ENCODE results near the gene PP2D1.
"Not testable (repeated sequence)": the region's sequence is repeated elsewhere in the genome, so short reads cannot be mapped to it uniquely, and the experiment has no call there.

The PP2D1 gene

DNA sequence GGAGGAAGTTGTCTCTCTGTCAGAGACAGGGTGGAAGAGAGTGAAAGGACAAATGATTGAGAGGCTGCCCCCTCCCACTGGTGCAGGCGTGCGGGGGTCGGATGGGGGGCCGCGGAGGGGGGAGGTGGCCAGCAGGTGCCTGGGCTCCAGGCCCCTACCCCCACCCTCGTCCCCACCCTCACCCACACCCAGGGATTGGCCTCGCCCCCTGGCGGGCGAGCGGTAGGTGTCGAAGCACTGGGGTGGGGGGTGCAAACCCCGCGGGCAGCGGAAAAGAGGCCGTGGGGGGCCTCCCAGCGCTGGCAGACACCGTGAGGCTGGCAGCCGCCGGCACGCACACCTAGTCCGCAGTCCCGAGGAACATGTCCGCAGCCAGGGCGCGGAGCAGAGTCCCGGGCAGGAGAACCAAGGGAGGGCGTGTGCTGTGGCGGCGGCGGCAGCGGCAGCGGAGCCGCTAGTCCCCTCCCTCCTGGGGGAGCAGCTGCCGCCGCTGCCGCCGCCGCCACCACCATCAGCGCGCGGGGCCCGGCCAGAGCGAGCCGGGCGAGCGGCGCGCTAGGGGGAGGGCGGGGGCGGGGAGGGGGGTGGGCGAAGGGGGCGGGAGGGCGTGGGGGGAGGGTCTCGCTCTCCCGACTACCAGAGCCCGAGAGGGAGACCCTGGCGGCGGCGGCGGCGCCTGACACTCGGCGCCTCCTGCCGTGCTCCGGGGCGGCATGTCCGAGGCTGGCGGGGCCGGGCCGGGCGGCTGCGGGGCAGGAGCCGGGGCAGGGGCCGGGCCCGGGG is 27.9 kb upstream of the PP2D1 start, which contains the start of gene KAT2B:
Gene KAT2B (plus strand): TSS at position 682 of the 783 bp plus-strand sequence. CDS start 32 bp downstream, at position 714.
- DNase-seq, result peak; percentile 85 to 87

- DNase-seq, result no peak
These were observed 27.4 kb upstream of the PP2D1 start for GRCh38 chr3:20039466-20039764.

DNA sequence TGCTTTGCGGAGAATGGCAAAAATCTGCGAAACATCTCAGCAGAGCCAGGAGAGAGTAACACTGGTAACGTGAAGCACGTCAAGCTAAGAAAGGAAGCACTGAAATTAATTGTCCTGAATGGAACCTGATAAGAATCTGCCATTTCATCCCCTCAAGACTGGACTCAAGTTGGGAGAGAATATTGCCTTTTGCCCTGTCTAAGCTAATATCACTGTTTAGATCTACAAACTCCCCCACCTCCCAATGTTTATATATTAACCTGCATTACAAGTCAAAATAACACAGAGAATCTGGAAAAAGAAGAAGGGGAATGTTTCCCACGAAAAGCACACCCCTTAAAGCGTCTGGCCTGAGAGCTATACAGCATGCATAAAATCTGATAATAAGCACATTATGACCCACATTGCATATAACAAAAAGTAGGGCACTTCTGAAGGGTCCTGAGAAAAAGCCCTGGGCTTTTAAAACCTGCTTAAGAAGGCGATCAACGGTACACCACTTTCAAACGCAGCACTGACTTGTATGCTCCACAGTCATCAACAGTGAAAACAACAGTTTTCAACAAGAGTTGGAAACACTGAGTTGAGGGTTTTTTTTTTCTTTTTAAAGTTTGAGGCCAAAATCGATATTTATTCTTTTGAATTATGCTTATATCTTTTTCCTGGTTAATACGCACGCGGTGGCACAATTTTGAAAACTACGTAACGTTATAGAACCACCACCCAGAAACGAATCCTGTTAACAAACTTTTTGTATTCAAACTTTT is 26.8 kb upstream of the PP2D1 start:
- DNase-seq, result no peak

GRCh38 chr3:20037255-20037996 is 25.4 kb upstream of the PP2D1 start:
- no peak for DNase-seq

- DNase-seq, result no peak
These were observed 23.0 kb upstream of the PP2D1 start for GRCh38 chr3:20035019-20035418.

DNA sequence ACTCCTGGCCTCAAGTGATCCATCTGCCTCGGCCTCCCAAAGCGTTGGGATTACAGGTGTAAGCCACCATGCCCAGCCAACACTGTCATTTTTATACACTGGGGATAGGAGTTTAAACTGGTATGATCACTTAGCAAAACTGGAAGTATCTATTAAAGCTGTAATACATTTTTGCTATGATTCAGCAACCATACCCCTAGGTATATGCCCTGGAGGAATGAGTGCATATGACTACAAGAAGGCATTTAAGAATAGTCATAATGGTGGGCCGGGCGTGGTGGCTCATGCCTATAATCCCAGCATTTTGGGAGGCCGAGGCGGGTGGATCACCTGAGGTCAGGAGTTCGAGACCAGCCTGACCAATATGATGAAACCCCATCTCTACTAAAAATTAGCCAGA is 19.9 kb upstream of the PP2D1 start:
- DNase-seq, result not testable (repeated sequence)

- DNase-seq, result no peak
These were observed 16.9 kb upstream of the PP2D1 start for GRCh38 chr3:20028905-20029331.

- DNase-seq, result no peak
These were observed 15.1 kb upstream of the PP2D1 start for GRCh38 chr3:20027136-20027535.

- DNase-seq, result peak; percentile 29 to 49
These were observed 11.8 kb upstream of the PP2D1 start for GRCh38 chr3:20023623-20024405.

GRCh38 chr3:20022954-20023622 is 11.0 kb upstream of the PP2D1 start:
- no peak for DNase-seq

GRCh38 chr3:20016076-20016475 is 4.0 kb upstream of the PP2D1 start:
- not testable (repeated sequence) for DNase-seq

DNA sequence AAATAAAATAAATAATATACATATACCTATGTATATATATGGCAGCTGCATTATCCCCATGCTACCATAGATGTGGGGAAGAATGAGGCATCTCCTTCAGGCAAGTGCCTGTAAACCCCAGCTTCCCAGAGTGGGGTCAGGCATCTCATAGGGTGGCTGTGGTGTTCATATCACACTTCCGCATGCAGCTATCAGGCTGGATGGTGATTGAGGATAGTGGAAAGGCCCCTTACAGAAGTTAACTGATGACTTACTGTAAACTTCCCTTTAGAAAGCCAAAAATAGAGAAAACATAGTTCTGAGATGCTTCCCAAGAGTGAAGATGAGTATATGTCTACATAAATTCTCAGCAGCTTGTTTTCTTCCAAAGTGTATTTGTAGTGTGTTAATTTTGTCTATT is 3.5 kb upstream of the PP2D1 start:
- no peak for DNase-seq

- DNase-seq, result no peak
These were observed 1.3 kb upstream of the PP2D1 start for GRCh38 chr3:20013396-20013795.

GRCh38 chr3:20008646-20009045 is 3.4 kb downstream of the PP2D1 start:
- no peak for DNase-seq

DNA sequence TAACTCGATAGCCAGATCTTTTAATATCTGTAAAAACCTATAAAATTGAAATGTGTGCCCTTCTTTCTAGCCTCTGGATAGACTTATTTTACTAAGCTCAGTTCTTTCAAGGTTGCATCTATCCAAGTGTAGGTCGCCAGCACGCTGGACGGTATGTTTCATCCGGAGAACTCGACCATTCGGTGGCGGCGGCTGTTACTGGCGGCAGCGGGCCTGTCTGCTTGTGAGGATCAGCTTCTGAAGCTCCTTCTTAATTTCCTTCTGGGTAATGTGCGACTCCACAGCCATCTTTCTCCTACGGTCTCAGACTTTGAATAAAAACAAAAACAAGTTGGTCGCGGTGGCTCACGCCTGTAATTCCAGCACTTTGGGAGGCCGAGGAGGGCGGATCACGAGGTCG is 4.1 kb downstream of the PP2D1 start:
- DNase-seq, result no peak

- DNase-seq, result no peak
These were observed 10.1 kb downstream of the PP2D1 start for GRCh38 chr3:20001932-20002331.

DNA sequence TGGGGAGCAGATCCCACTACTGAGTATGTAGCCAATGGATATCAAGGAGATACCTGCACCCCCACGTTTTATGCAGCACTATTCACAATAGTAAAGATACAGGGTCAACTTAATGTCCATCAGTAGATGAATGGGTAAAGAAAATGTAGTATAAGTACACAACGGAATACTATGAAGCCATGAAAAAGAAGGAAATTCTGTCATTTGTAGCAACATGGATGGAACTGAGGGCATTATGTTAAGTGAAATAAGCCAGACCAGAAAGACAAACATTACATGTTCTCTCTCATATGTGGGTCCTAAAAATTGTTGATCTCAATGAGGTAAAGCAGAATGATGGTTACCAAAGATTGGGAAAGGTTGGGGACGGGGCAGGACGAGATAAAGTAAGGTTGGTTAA is 14.6 kb downstream of the PP2D1 start:
- DNase-seq, result no peak

GRCh38 chr3:19994796-19995195 is 17.3 kb downstream of the PP2D1 start:
- DNase-seq, result no peak

DNA sequence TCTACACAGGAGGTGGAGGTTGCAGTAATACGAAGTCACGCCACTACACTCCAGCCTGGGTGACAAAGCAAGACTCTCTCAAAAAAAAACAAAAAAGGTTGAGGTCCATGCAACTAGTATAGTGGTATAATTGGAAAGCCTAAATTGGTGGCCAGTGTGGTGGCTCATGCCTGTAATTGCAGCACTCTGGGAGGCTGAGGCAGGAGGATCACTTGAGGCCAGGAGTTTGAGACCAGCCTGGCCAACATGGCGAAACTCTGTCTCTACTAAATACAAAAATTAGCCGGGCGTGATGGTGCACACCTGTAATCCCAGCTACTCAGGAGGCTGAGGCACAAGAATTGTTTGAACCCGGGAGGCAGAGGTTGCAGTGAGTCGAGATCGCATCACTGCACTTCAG is 23.2 kb downstream of the PP2D1 start:
- not testable (repeated sequence) for DNase-seq

DNA sequence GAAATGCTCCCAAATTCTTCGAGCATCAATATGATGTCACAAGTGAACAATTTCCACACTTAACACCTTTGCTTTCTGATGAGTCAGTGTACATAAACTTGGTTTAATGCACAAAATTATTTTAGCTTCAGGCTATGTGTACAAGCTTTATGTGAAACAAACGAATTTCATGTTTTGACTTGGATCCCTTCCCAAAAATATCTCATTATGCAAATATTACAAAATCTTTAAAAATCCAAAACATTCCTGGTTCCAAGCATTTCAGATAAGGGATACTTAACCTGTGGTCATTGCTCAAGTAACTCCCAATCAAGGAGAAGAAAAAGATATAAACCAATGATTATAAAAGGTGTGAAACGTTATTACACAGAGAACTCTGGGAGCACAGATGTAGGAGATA is 40.0 kb downstream of the PP2D1 start:
- no peak for DNase-seq

GRCh38 chr3:19970327-19970726 is 41.7 kb downstream of the PP2D1 start:
- no peak for DNase-seq

DNA sequence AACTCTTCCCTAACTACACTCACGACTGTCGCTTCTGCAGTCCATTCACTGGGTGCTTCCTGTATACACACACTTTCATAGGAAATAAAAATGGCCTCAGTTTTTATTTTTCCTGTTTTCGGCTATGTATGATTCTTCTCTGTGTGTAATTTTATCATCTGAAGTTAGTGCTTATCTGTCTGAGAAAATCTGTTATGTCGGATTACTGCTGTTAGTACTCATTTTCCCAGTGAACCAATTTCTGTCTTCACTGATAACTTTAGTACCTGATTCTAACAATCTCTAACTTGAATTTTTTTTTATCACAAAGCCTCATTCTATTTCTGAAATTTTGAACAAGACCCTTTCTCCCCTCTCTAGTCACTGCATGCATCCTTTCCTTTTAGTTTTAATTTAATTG is 44.3 kb downstream of the PP2D1 start:
- no peak for DNase-seq

Measured in Kasumi-1 (cell line).